SK-N-SH (cell line): ENCODE measurements around the gene NOX5.

Experiments
- CTCF ChIP-seq: fragments of 200-600 bp; sonication (generic); IDR thresholded peaks from 2 replicates; pipeline ENCODE4 v1.6.1; 2017; ENCODE audit warnings: antibody characterized with exemption, mild to moderate bottlenecking, moderate library complexity
- EP300 ChIP-seq, 2 experiments: IDR thresholded peaks; 2 replicates each; pipeline versions ENCODE4 v1.4.0 to v1.6.1; 2012; ENCODE audit warnings: borderline replicate concordance in 1 of 2, low read depth in 1 of 2, low read length in 1 of 2
- EZH2phosphoT487 ChIP-seq: fragments of 200-600 bp; sonication (generic); IDR thresholded peaks from 2 replicates; pipeline ENCODE4 v1.6.1; 2017; ENCODE audit warnings: low read depth, mixed run types, mild to moderate bottlenecking, antibody characterized with exemption, moderate library complexity, borderline replicate concordance
- FOXM1 ChIP-seq: IDR thresholded peaks from 2 replicates; pipeline ENCODE4 v1.4.0; 2012; ENCODE audit warnings: low read depth, mild to moderate bottlenecking
- GABPA ChIP-seq: IDR thresholded peaks from 2 replicates; pipeline ENCODE4 v1.4.0; 2012; ENCODE audit warnings: low read depth, mild to moderate bottlenecking
- MXI1 ChIP-seq: IDR thresholded peaks from 2 replicates; pipeline ENCODE4 v1.6.1; 2012; ENCODE audit warnings: mild to moderate bottlenecking, low read depth, low read length, improper control_type of control experiment
- REST ChIP-seq: IDR thresholded peaks from 2 replicates; pipeline ENCODE4 v1.6.1; 2012; ENCODE audit warnings: mild to moderate bottlenecking, low read depth, low read length, moderate library complexity
- USF1 ChIP-seq: IDR thresholded peaks from 2 replicates; pipeline ENCODE4 v1.4.0; 2012; ENCODE audit warnings: low read depth, borderline replicate concordance
- USF2 ChIP-seq: fragments of 150-350 bp; IDR thresholded peaks from 2 replicates; pipeline ENCODE4 v1.6.1; 2017; ENCODE audit warnings: antibody characterized with exemption, low read length, low read depth, borderline replicate concordance
- YY1 ChIP-seq: IDR thresholded peaks from 2 replicates; pipeline ENCODE4 v1.4.0; 2012; ENCODE audit warnings: low read depth, mild to moderate bottlenecking

- no peak for TF ChIP-seq USF1
- TF ChIP-seq CTCF: no peak
- no peak for TF ChIP-seq FOXM1
- no peak for TF ChIP-seq REST
- TF ChIP-seq EP300 (IDR thresholded peaks at IDR 0.05; ENCODE audit: borderline replicate concordance in 1 of 2, low read depth in 1 of 2, low read length in 1 of 2): no peak
- no peak for TF ChIP-seq MXI1
- no peak for TF ChIP-seq EZH2phosphoT487
- TF ChIP-seq GABPA: no peak
- TF ChIP-seq USF2: no peak
- TF ChIP-seq YY1: no peak
Observed at GRCh38 chr15:69074843-69075224, 60.3 kb downstream of the NOX5 start.
